GM11168 (cell line): ENCODE measurements around the gene ZGPAT.

Experiments used
- in situ Hi-C: fragments of 300-500 bp; cut with MboI; formaldehyde crosslinking; loops from one replicate; pipeline ENCODE4 v1.12.0; 2022; ENCODE audit warnings: low sequenced_read_pairs; ENCODE audit not compliant: unreplicated experiment

ZGPAT gene

DNA sequence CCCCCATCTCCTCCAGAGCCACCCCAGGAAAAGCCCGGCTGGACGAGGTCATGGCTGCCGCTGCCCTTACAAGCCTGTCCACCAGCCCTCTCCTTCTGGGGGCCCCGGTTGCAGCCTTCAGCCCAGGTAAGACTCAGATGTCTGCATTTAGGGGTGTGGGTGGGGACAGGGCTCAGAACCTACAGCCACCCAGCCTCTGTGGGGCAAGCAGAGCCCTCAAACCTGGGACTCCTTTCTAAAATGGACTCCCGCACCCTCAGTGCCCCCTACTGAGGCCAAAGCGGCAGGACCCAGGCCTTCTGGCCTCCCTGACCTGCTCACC lies 33.5 kb downstream of the ZGPAT start:
- in situ Hi-C loops, result no loop called here

DNA sequence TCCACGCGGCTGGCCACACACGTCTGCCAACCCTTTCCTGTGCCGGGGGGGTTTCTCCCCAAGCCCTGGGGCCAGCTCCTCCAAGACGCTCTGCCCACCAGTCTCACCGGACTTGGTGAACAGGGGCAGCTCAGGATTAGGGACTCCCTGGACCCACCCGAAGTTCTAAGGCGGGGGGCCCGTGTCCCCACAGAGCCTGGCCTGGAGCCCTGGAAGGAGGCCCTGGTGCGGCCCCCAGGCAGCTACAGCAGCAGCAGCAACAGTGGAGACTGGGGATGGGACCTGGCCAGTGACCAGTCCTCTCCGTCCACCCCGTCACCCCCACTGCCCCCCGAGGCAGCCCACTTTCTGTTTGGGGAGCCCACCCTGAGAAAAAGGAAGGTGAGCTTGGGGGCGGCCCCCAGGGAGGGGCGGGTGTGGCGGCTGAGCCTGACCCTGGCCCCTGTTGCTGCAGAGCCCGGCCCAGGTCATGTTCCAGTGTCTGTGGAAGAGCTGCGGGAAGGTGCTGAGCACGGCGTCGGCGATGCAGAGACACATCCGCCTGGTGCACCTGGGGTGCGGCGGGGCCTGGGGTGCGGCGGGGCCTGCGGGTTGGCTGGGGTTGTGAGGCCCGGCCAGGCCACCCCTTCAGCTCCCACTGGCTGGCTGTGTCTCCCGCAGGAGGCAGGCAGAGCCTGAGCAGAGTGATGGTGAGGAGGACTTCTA lies 34.0 kb downstream of the ZGPAT start:
- in situ Hi-C loops, result no loop called here

DNA sequence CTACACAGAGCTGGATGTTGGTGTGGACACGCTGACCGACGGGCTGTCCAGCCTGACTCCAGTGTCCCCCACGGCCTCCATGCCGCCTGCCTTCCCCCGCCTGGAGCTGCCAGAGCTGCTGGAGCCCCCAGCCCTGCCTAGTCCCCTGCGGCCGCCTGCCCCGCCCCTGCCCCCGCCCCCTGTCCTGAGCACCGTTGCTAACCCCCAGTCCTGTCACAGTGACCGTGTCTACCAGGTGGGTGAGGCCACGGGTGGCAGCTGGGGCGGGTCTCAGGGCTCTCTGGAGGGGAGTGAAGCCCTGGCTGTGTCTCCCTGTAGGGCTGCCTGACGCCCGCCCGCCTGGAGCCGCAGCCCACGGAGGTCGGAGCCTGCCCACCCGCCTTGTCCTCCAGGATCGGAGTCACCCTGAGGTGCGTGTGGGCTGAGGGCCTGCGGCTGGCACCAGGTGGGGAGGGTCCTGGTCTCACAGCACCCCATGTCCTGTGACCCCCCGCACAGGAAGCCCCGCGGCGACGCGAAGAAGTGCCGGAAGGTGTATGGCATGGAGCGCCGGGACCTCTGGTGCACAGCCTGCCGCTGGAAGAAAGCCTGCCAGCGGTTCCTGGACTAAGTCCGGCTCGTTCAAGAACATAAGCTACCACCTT lies 34.7 kb downstream of the ZGPAT start:
- in situ Hi-C loops, result no loop called here

DNA sequence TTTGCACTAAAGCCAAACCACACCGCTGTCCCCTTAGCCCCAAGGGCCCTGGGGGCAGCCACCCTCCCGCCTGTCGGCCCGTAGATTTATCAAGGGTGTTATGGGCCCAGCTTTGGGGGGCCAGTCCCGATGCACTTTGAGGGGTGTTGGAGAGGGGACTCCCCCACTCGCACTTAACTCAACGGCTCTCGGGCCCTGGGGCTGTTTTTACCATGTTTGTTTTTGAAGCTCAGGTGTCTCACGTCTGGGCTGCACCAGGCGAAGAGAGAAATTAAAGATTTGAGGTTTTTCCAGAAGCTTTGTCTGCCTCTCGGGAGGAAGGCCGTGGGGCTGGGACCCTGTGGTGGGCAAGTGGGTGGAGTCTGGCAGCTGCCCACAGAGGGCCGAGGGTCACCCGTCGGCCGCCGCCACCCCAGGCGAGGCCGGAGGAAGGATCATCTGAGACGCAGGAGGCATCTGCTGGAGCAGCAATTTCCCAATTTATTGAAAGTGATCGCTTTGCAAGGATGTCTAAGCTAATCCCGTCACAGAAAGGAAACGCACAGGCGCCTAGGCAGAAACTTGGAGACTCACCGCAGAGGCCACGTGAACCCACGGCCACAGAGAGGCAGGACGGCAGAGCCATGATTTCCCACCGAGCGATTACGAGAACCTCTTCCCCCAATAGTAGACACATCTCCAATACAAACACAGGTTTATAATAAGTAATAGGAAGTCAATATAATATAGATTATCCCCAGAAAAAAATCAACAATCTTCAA lies 35.6 kb downstream of the ZGPAT start:
- in situ Hi-C loops, result no loop called here

DNA sequence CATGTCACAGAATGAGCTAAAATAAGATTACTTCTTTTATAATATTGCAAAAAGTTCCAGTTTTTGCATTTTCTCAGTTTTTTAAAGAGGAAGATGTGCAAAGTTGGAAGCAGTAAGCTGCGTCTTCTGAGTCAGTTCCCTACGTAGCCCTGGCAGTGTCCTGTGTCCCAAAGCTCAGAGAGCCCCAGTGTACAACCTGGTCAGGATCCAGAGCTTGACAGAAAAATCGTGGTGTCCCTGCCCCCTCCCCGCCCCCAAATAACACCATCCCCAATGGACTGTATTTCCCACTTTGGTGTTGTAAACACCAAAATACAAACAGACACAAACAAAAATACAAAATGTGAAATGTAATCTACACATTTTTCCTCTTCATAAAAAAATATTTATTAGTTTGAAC lies 36.3 kb downstream of the ZGPAT start:
- in situ Hi-C loops, result no loop called here

DNA sequence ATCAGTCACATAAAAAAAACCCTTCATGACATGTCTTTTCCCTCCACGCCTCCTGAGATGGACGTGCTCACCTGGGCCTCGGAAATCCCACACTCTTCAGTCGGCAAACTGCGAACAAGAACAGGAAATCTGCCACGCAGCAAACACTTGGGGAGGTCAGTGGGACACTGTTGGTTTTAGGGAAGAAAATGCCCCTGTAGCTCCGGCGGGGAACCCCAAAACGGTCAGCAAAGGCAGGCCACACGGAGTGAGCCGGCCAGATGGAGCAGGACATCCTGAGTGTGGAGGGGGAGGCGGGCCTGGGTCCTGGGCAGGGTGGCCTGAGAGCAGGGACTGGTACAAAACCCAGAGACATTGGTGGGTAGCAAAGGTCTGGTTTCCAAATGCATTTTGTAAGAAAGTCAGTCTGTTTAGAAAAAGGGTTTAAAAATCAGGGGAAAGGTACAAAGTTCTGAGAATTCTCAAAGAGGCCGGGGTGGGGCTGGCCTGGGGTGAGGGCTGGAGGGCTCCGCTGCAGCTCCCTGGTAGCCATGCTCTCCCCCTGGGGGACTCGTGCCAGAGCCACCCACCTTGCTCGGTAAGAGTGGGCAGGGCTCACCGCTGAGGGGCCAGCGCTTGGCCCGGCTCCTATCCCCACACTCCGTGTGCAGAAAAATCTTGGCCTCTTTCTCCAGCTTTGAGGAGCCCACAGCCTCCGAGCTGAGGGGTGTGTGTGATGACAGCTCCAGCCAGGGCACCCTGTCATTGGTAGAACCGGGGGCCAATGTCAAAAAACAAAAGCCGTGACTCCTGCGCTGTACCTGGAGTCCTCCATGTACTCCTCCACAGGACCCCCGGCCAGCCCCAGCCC lies 37.0 kb downstream of the ZGPAT start:
- in situ Hi-C loops, result no loop called here

DNA sequence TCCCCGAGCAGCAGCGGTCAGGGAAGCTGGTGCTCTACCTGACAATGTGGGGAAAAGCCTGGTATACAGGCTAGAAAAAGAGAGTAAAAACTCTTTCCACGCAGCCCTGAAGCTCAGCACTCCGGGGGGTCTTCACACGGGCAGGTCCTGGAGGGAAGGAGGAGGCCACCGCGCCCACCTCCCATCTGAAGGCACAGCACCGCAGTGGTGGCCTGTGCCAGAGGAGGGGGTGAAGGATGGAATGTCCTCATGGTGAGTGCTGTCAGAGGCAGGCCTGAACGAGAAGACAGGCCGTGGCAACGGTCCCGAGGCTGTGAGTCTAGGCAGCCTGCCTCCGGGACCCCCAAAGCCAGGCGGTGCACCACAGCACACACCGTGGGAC lies 37.6 kb downstream of the ZGPAT start:
- in situ Hi-C loops, result no loop called here

DNA sequence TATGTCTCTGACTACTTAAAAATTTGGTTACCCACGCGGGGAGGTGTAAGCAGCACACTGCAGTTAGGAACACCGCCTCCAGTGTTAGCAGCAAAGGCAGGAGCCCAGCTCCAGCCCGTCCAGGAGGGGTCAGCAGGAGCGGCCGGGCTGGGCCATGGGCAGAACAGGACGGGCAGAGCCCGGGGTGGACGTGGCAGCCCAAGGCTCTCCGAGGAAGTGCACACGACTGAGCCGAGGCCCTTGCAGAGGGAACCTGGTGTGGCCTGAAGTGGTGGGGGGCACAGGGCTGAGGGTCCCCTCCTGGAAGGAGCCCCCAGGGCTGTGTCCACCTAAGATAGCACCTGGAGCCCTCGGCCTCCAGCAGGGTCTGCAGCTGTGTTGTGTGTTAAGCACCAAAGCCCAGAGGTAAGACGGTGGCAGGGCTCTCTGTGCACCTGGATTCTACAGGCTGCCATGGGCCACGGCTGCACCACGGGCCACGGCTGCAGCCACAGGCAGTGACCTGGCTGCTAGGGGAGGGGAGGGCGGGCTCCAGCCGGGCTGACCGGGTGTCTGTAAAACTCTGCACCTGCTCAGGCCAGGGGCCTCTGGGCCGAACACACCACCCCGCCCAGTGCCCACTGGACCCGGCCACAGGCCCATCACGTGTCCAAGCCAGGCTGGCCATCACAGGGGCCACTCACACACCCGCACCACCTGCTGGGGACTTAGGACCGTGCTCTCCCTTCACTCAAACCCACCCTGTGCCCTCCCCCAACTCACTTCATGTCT lies 38.3 kb downstream of the ZGPAT start:
- in situ Hi-C loops, result no loop called here

DNA sequence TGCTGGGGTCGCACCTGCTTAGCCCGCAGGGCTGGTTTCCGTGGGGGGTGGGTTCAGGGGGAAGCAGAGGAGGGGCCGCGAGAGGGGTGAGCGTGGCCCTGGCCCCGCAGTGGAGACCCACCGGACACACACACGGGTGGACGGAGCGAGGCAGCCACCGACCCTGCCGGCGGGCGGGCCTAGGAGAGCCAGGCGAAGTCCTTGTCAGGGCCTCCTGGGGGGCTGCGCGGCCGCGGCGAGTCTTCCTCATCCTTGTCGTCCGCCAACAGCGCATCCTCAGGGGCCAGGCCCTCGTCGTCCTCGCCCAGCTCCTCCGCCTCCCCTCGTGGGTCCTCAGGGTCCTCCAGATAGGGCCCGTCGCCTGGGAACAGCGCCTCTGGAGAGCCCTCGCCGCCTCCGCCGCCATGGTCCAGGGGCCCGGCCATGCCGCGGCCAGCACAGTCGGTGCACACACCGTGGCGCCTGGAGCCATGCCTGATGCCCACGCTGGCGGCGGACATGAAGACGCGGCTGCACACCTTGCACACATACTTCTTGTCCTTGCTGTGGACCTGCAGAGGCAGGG lies 39.0 kb downstream of the ZGPAT start:
- in situ Hi-C loops, result no loop called here

DNA sequence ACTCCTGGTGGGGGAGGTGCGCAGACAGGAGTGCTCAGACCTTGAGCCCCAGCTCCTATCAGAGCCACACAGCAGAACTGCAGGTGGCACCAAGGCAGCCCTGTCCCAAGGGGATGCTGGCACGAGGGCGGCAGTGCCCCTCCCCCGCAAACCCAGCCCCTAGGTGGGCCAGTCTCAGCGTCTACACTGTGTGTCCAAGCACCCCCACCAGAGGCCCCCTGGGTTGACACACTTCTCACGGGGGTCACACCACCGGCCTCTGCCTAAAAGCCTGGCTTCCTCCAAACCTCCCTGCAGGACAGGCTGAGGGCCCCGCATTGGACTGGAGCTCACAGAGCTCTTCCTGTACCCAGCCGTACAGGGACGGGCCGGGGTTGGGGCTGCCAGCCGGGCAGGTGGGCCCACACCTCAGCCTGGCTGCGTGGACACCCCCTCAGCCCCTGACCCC lies 39.8 kb downstream of the ZGPAT start:
- in situ Hi-C loops, result no loop called here

DNA sequence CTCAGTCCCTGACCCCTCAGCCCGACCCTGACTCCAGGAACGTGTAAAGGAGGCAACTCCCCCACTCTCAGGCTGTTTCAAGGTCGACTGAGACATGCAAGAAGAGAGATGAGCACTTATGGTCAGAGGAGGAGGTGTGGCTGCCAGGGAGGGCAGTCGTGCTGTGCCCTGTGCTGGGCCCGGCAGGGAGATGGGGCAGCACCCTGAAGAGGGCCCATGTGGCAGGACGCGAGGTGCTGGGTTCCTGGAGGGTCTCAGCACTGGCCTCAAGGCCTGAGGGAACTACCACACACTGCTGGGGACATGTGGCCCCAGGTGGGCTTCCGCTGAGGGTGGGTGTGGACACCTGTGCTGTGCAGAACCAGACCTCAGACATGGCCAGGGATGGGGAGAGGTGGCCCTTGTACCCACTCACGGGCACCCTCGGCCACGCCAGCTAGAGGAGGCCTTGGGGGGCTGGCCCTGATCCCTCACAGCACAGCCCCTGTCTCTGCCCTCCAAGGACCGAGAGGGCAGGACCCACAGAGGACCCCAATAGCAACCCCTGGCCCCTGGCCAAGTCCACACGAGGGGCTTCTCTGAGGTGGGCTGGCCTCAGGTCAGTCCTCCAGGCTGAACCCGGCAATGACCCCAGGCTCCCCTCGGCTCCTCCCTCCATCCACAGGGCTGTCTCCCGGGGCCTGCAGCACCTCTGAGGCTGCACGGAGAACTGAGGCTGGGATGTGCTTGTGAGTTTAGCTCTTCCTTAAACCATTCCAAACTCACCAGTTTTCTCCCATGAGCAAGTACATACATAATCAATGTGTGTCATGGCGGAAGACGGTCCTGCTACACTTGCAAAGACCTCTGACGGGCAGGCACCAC lies 40.5 kb downstream of the ZGPAT start:
- in situ Hi-C loops, result no loop called here

DNA sequence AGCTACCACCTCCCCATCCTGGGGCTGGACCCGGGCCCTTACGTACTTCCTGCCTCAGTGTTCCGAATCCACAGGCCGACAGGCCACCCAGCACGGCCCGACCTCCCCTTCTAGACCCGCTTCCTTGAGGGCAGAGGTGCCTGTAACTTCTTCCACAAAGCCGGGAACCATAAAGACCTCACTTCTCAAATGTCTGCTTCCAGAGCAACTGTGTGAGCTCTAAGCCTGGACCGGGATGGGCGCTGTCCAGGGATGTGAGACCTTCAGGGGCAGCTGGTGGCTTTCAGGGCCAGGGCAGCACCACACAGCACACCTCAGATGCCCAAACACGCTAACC lies 41.1 kb downstream of the ZGPAT start:
- in situ Hi-C loops, result no loop called here

DNA sequence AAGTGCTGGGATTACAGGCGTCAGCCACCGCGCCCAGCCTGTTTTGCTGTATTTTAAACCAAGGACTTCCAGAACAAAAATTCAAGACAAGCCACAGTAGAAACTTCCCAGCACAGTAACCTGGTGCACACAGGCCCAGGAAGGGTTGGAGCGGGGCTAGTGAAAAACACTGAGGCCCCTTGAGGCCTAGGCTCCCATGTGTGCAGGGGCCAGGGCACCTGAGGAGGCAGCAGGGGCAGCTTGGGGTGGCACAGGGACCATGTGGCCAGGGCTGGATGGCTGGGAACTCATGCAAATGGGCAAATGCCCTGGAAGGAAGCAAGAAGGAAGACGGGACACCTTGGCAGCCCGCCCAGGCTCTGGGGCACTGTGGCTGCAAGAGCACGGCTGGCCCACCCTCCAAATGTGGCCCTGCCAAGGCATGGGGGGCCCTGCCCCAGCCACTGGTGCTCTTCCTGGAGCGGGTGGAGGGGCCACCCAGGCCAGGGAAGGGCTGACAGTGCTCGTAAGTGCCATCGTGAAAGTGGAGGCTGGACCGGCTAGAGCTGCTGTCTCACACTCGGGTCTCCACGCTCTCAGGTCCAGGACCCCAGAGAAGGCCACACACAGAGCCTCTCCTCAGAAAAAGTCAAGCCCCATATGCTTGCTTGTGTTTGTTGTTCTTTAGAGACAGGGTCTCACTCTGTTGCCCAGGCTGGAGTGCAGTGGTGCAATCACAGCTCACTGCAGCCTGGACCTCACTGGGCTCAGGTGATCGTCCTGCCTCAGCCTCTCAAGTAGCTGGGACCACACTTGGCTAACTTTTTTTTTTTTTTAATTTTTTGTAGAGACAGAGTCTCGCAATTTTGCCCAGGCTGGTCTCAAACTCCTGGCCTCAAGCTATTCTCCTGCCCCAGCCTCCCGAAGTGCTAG lies 42.0 kb downstream of the ZGPAT start:
- in situ Hi-C loops, result no loop called here

DNA sequence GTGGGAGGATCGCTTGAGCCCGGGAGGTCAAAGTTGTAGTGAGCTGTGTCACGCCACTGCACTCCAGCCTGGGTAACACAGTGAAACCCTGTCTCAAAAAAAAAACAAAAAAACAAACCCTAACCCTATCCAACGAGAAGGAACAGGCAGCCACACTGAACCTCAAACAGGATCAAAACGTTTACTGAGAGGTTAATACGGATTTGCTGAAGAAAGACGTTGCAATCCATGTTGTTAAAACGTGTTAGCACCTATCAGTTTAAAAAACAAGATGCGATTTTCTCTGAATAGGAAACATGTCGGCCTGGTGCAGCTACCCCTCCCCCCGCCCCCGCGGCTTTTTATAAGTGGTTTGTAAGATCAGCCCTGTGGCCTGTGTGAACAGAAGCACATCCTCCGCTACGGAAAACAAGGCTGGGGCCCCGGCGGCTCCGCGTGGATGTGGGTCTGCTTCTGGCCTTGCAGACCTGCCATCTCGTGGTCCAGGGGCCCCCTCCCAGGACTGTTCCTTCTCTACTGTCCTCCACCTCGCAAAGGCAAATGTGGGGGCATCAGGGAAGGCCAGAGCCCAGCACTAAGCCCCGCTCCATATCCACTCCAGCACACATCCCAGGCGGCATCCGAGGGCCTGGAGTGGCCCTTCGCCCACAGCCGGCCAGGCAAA lies 43.1 kb downstream of the ZGPAT start:
- in situ Hi-C loops, result no loop called here

DNA sequence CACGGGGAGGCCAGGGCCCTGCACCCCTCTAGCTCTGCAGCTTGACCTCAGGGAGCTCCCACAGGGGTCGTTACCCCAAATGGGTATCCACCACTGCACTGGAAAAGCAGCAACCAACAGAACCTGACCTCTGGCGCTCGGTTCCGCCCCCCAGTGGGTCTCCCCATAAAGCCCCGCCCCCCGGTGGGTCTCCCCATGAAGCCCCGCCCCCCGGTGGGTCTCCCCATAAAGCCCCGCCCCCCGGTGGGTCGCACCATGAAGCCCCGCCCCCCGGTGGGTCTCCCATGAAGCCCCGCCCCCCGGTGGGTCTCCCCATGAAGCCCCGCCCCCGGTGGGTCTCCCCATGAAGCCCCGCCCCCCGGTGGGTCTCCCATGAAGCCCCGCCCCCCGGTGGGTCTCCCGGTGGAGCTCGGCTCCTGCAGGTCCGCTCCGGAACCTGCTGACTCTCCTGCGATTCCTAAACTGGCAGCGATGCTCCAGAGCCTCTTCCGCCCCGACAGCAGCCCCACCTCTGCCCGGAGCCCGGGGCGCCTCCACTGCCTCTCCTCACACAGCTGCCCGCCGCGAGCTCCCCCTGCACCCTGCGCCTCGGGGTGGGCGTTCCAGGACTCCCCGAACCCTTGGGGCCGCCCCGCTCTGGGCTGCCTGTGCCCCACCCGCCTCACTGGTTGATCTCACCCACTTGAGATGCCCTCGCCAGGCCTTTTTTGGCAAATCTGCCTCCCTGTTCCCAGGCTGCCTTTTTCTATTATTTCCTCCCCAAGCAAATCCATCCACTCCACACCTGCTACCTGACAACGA lies 43.8 kb downstream of the ZGPAT start:
- in situ Hi-C loops, result no loop called here

DNA sequence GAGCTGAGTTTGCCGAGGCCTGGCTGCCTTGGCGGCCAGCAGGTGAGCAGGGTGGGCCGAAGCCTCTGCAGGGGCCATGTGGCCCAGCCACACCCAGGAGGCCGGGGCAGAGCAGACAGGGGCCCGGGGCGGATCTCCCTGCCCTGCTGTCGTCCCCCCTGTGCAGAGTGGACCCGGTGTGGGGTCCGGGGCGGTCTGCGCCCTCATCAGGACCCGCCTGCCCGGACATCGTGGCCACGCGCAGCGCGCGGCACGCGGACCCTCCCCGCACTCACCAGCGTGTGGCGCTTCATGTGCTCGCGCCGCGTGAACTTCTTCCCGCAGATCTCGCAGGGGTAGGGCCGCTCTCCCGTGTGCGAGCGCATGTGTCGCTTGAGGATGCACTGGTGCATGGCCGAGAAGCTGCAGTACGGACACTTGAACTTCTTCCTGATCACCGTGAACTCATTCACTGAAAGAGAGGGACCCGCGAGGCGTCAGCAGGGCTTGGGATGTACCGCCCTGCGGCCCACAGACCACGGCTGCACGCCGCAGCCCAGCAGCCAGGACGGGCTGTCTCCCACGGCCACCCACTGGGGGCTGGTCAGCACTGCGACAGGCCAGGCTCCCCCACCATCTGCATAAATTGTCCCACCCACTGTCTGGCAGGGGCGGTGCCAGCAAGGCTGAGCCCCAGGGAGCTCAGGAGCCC lies 44.7 kb downstream of the ZGPAT start:
- in situ Hi-C loops, result no loop called here
